IMR-90 (cell line): ENCODE measurements around the gene GRK5. TPM values are rescaled to one million over a fixed set of nuclear protein-coding genes. Genes with fewer than 3 reads are reported as not detected.

Experiments
- ATAC-seq: fragments of 200-7000 bp; cut with Tn5 transposase; 2 replicates; pipeline ENCODE4 v1.9.1; 2020; ENCODE audit warnings: low read depth, mild to moderate bottlenecking, moderate library complexity
- BruUV-seq: library from RNA; stranded (reverse); fragments of 400-500 nt; replicated peaks from 2 replicates; lab custom pipeline; 2021; lab: Mats Ljungman, UMichigan
- CTCF ChIA-PET: fragments of 300-600 bp; formaldehyde crosslinking; extraction: SDS; loops from one replicate; lab custom pipeline; 2021; ENCODE audit warnings: antibody characterized with exemption; lab: Yijun Ruan, JAX
- POLR2A ChIA-PET: fragments of 300-600 bp; sonication (Branson Sonifier 250); formaldehyde crosslinking; loops from one replicate; lab custom pipeline; 2022; ENCODE audit warnings: antibody characterized with exemption; ENCODE audit not compliant: unreplicated experiment; lab: Charles Lee
- DNase-seq: peaks from one replicate; pipeline ENCODE4 v3.0.0; 2013
- H2AFZ ChIP-seq: replicated peaks from 2 replicates; pipeline ENCODE3; 2013; ENCODE audit warnings: low read length, mild to moderate bottlenecking; ENCODE audit not compliant: poor library complexity
- H2AK5ac ChIP-seq: 2 replicates; pipeline ENCODE4 v1.6.1; 2013; ENCODE audit warnings: low read depth, low read length, inconsistent platforms
- H2AK9ac ChIP-seq: replicated peaks from 2 replicates; pipeline ENCODE3; 2013; ENCODE audit warnings: mild to moderate bottlenecking, low read depth, low read length, moderate library complexity; ENCODE audit not compliant: poor library complexity
- H2BK120ac ChIP-seq: 2 replicates; pipeline ENCODE4 v1.6.1; 2013; ENCODE audit warnings: low read depth, low read length, inconsistent platforms
- H2BK15ac ChIP-seq: 3 replicates; pipeline ENCODE4 v1.6.1; 2013; ENCODE audit warnings: low read depth, low read length, inconsistent platforms
- H2BK20ac ChIP-seq: 2 replicates; pipeline ENCODE4 v1.6.1; 2013; ENCODE audit warnings: low read depth, mild to moderate bottlenecking, inconsistent platforms, low read length, moderate library complexity
- H2BK5ac ChIP-seq: 2 replicates; pipeline ENCODE4 v1.6.1; 2013; ENCODE audit warnings: mild to moderate bottlenecking, low read depth, low read length, inconsistent platforms; ENCODE audit not compliant: poor library complexity, severe bottlenecking
- H3K14ac ChIP-seq: replicated peaks from 2 replicates; pipeline ENCODE4 v1.6.1; 2013; ENCODE audit warnings: low read depth, low read length, inconsistent platforms
- H3K18ac ChIP-seq: 2 replicates; pipeline ENCODE4 v1.6.1; 2013; ENCODE audit warnings: low read depth, low read length, control low read depth
- H3K23ac ChIP-seq: 2 replicates; pipeline ENCODE4 v1.6.1; 2013; ENCODE audit warnings: low read depth, low read length, inconsistent platforms
- H3K27ac ChIP-seq: 2 replicates; pipeline ENCODE4 v1.5.1; 2013; ENCODE audit warnings: mild to moderate bottlenecking, control low read depth, low read length; ENCODE audit not compliant: insufficient read depth
- H3K27me3 ChIP-seq: 2 replicates; pipeline ENCODE4 v1.6.1; 2013; ENCODE audit warnings: low read length; ENCODE audit not compliant: control insufficient read depth, insufficient read depth
- H3K36me3 ChIP-seq: 2 replicates; pipeline ENCODE4 v1.6.1; 2013; ENCODE audit warnings: low read length, mixed read lengths; ENCODE audit not compliant: control insufficient read depth, insufficient read depth
- H3K4ac ChIP-seq: 2 replicates; pipeline ENCODE4 v1.6.1; 2013; ENCODE audit warnings: low read depth, low read length, inconsistent platforms
- H3K4me1 ChIP-seq: 2 replicates; pipeline ENCODE4 v1.6.1; 2013; ENCODE audit warnings: low read length, mixed read lengths; ENCODE audit not compliant: control insufficient read depth, insufficient read depth
- H3K4me2 ChIP-seq: 2 replicates; pipeline ENCODE4 v1.6.1; 2013; ENCODE audit warnings: low read depth, mild to moderate bottlenecking, control low read depth, low read length, moderate library complexity
- H3K4me3 ChIP-seq: 2 replicates; pipeline ENCODE4 v1.5.1; 2013; ENCODE audit warnings: low read depth, mild to moderate bottlenecking, control low read depth, low read length, moderate library complexity; ENCODE audit not compliant: insufficient read depth
- H3K56ac ChIP-seq: 2 replicates; pipeline ENCODE4 v1.6.1; 2013; ENCODE audit warnings: low read length, inconsistent platforms; ENCODE audit not compliant: insufficient read depth; ENCODE audit errors: extremely low read depth
- H3K79me1 ChIP-seq, 2 experiments: 2 replicates each; pipeline ENCODE4 v1.6.1; 2013; ENCODE audit warnings: low read length in 2 of 2, inconsistent platforms in 1 of 2, low read depth in 1 of 2
- H3K9ac ChIP-seq: 2 replicates; pipeline ENCODE4 v1.6.1; 2013; ENCODE audit warnings: low read depth, low read length, control low read depth
- H3K9me1 ChIP-seq: 2 replicates; pipeline ENCODE4 v1.6.1; 2013; ENCODE audit warnings: low read length, inconsistent platforms; ENCODE audit not compliant: insufficient read depth
- H3K9me3 ChIP-seq: 2 replicates; pipeline ENCODE4 v1.6.1; 2013; ENCODE audit warnings: low read length; ENCODE audit not compliant: control insufficient read depth, insufficient read depth
- H4K20me1 ChIP-seq: 2 replicates; pipeline ENCODE4 v1.6.1; 2013; ENCODE audit warnings: low read length, inconsistent platforms; ENCODE audit not compliant: insufficient read depth
- H4K5ac ChIP-seq: 2 replicates; pipeline ENCODE4 v1.6.1; 2013; ENCODE audit warnings: mild to moderate bottlenecking, low read depth, low read length, control low read depth
- H4K8ac ChIP-seq, 2 experiments: 2 replicates each; pipeline ENCODE4 v1.6.1; 2013; ENCODE audit warnings: low read depth in 2 of 2, low read length in 2 of 2, control low read depth in 1 of 2, inconsistent platforms in 1 of 2
- H4K91ac ChIP-seq: 2 replicates; pipeline ENCODE4 v1.6.1; 2013; ENCODE audit warnings: low read depth, low read length, inconsistent platforms; ENCODE audit not compliant: insufficient read depth
- CEBPB ChIP-seq: IDR thresholded peaks from 2 replicates; pipeline ENCODE4 v1.6.1; 2012; ENCODE audit warnings: low read depth, low read length, improper control_type of control experiment
- MXI1 ChIP-seq: IDR thresholded peaks from 2 replicates; pipeline ENCODE4 v1.6.1; 2012; ENCODE audit warnings: low read depth, mild to moderate bottlenecking, low read length, moderate library complexity, borderline replicate concordance
- whole genome bisulfite sequencing, 2 experiments: methylation state at CpG; one replicate each; pipeline versions ENCODE4 v1.1.5 to v1.1.7; 2013; ENCODE audit warnings: missing lambda C conversion rate in 2 of 2; ENCODE audit not compliant: insufficient read length in 1 of 2; ENCODE audit errors: extremely low coverage in 2 of 2; 5-methylcytosine and 5-hydroxymethylcytosine counted together
- dilution Hi-C: fragments of 300-500 bp; cut with HindIII; formaldehyde crosslinking; loops from one replicate; pipeline ENCODE4 v1.14.3; 2018; ENCODE audit warnings: low sequenced_read_pairs; ENCODE audit not compliant: unreplicated experiment
- in situ Hi-C: fragments of 300-500 bp; cut with MboI; formaldehyde crosslinking; loops from 3 replicates; pipeline ENCODE4 v1.14.3; 2019; ENCODE audit warnings: low sequenced_read_pairs, inconsistent platforms, mixed read lengths
- intact Hi-C: fragments of 100-400 bp; cut with micrococcal nuclease; formaldehyde crosslinking; loops from 2 replicates; pipeline ENCODE4 v1.10.0; 2022
- polyA plus RNA-seq, 3 experiments: library from polyadenylated mRNA; depleted of rRNA; stranded (reverse); fragments of >200 nt; gene quantifications; 2 replicates each; pipeline ENCODE4 v1.2.3, GENCODE V29; 2012; ENCODE audit warnings: low replicate concordance in 1 of 3
- total RNA-seq: library from RNA; depleted of rRNA; stranded (reverse); fragments of >200 nt; gene quantifications from 2 replicates; pipeline ENCODE4 v1.2.3, GENCODE V29; 2012

GRK5 gene
- total and polyA plus RNA-seq, 2 of the 4 experiments (the other 2 are of a cell fraction) = 12.9 to 16.3 TPM

GRCh38 chr10:119233821-119234220 lies 26.4 kb downstream of the GRK5 start:
- Histone ChIP-seq H3K4me2 (peak overlapping the region; percentile 26; the same call in 1 of the 2 replicates), H2BK120ac (peak overlapping the region; percentile 28; the same call in 1 of the 2 replicates), H3K18ac (peak overlapping the region; percentile 58), H3K14ac (0 out of 2 replicates have a peak overlapping the region, but pooled peaks have one; percentile 44), H3K4me3 (no peak overlapping the region), H3K9me3 (no peaks in the 10 kb centered on the region), H4K91ac (peak overlapping the region; percentile 69), H4K20me1 (peaks cover 57% of the 10 kb centered on the region), H2BK5ac (peak overlapping the region; percentile 45), H2BK15ac (peak overlapping the region; percentile 71; the same call in 2 of the 3 replicates), H3K4ac (peak overlapping the region; percentile 71), H3K27me3 (no peaks in the 10 kb centered on the region), H2AK9ac (no peak overlapping the region), H2AK5ac (peak overlapping the region; percentile 79), H2AFZ (no peak overlapping the region), H3K4me1 (peaks cover 35% of the 10 kb centered on the region), H3K27ac (peak overlapping the region; percentile 56; the same call in 1 of the 2 replicates), H4K5ac (peak overlapping the region; percentile 61), H3K9ac (no peak overlapping the region), H3K36me3 (0 out of 2 replicates have a peak, but pooled peaks cover 1% of the 10 kb centered on the region), H3K9me1 (peaks cover 30% of the 10 kb centered on the region), H3K56ac (no peak overlapping the region), H3K79me1 (peaks cover 32 to 88% of the 10 kb centered on the region in 2 experiments), H4K8ac (peak overlapping the region; percentile 22 to 62; a peak in 3 of 4 replicates), H2BK20ac (peak overlapping the region; percentile 74; the same call in 1 of the 2 replicates), H3K23ac (peak overlapping the region; percentile 67; the same call in 1 of the 2 replicates)
- intact Hi-C loops = loop anchor here (2.0 kb wide), 1 partner anchor 13 kb away; no protein-coding TSS in a partner anchor
- ATAC-seq (peak; percentile 73), DNase-seq (peak; percentile 82)
- TF ChIP-seq CEBPB (peak; percentile 70), MXI1 (no peak)
- dilution Hi-C loops = no loop called here
- POLR2A ChIA-PET = no interaction called here
- 60% methylated on average over 1 of the region's 3 CpGs; no CpG with 5 or more reads in 1 of the 2 experiments for WGBS, 2 experiments
- in situ Hi-C loops = no loop called here
- BruUV-seq = no TSS peak
- CTCF ChIA-PET = interaction anchor here (0.7 kb wide), 1 partner anchor 303 kb away, joined by 3 read pairs; no protein-coding TSS in a partner anchor
